HG03097 (cell line): Measurements from ENCODE around the gene INPP5D.

Experiments
- ATAC-seq: cut with Tn5 transposase; IDR thresholded peaks from one replicate; pipeline ENCODE4 v1.9.1; 2021; ENCODE audit not compliant: unreplicated experiment, low FRiP score

Gene INPP5D

DNA sequence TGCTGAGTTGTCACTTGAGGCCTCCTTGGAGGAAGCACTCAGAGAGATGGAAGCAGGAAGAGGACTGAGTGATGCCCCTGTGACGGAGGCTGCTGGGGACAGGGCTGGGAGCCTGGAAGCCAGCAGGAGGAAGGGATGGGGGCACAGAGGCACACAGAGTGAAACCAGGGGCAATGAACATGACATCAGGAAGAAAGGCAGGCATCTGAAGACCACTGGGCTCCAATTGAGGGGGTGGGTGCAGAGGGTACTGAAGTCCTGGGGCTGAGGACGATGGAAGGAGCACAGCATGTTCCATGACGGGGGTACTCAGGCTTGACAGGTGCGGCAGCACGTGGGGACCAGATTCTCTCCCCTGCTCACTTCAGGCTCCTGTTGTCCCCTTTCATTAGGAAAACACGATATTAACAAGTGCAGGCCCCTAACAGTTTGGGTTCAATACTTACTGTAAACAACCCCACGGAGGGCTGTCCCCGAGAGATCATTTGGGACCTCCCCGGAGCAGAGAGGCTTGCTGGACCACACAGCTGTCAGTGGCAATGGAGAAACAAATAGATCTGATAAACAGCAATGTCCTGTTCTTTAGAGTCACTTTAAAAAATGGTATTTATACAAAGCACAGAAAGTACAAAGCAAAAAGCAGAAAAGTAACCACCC, 8.7 kb downstream of the INPP5D start:
- ATAC-seq = no peak

DNA sequence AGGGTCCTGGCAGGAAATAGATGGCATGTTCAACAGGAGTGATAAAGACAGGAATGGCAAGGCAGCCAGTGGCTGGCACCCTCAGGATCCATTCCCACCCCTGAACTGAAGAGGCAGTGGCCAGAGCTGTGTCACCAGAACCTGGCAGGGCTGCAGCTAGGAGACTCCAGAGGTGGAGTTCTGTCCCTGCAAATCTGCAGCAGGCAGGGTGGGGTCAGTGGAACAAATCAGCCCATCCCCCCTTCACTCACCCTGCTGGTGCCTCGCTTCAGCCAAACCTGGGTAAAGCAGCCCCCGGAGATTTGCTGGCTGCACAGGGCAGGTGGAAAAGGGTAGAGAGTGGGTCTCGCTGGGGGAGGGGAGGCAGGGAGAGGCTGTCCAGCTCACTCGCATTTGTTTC, 12.7 kb downstream of the INPP5D start:
- no peak for ATAC-seq

DNA sequence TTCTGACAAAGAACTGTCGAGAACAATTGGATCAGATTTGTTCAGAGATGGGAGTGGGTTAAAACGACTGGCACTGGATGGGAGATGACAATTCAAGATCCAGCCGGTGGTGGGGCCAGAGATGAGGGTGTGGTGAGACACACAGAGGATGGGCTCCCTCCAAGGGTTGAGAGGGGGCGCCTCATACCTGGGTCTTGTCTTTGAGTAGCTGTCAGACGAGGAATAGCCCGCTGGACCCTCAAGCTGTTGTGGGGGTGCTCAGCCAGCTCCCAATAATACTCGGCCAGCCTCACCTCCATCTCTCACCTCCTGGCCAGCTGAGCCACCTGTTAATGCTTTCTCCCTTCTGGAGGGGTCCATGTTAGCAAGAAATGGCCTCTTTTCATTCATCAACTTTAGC, 14.0 kb downstream of the INPP5D start:
- ATAC-seq = no peak

DNA sequence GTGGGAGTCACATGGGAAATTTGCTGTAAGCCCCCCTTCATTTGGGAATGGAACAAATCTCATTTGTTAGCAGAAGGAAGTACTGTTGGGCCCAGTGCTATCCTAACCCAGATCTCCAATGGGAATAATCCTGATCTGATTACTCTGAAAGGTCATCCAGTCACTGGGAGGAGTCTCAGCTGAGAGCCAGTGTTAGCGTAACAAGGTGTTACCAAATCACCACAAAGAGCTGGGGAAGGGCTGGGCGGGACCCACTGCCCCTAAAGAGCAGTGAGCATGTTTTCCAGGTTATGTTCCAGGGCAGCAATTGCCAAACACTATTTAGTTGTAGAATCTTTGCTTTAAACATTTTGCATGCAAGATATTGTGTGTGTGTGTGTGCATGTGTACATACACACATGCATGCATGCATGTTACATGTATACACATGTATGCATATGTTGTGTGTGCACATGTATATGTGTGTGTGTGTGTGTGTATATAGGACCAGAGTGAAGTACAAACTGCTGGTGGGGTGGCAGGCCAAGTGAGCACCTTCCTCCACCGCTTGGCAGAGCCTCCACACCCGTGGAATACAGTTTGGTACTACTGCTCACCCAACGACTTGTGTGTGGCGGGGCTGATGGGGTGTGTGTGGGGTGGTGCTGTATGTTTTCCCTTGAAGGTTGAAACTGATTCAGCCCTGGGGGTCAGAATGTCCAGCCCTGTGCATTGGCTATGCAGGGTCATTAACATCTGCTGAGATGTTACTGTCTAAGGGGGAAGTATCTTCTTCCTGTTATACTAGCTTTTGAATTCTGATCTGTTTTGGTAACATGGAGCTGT, 15.2 kb downstream of the INPP5D start:
- no peak for ATAC-seq

- peak; percentile 51 for ATAC-seq
Observed at GRCh38 chr2:233075966-233076339, 15.8 kb downstream of the INPP5D start.

DNA sequence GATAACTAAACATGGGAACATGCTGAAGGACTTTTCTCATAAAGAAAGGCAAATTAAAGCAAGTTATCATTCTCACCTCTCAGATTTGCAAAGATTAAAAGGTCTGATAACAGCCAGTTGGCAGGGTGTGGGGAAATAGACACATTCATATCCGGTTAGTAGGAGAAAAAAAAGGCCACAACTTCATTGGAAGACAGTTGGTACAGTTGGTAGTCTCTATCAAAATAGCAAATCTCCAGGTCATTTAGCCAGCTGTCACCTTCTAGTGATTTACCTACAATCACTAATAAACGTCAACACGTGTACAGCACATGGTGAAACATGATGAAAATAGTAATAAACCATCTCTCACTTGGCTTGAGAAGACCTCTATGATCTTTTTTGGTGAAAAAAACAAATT, 16.6 kb downstream of the INPP5D start:
- ATAC-seq = no peak

- ATAC-seq = peak; percentile 29
Observed at GRCh38 chr2:233079473-233079877, 19.3 kb downstream of the INPP5D start.

GRCh38 chr2:233079953-233080835, 20.1 kb downstream of the INPP5D start:
- ATAC-seq = no peak

DNA sequence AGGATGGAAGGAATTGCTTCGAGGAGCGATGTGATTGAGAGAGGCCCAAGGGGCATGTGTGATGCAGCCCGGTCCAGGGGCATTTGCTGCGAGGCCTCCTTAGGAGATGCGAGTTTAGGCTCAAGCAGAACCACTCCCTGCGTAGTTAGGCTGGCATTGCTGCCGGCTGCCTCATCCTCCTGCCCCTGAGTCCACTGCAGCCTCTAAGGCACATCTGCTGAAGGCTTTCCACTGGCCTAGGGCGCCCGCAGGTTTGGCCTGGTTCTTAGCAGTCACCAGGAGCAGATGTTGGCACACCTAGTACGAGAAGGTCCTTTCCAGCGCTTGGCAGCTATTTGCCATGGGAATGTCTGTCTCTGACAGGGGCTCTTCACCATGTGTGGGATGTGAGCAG, 20.7 kb downstream of the INPP5D start:
- no peak for ATAC-seq

- no peak for ATAC-seq
Observed at GRCh38 chr2:233081232-233081730, 21.1 kb downstream of the INPP5D start.

GRCh38 chr2:233081731-233082221, 21.6 kb downstream of the INPP5D start:
- ATAC-seq = no peak

- ATAC-seq = peak; percentile 31
Observed at GRCh38 chr2:233082222-233082930, 22.2 kb downstream of the INPP5D start.

DNA sequence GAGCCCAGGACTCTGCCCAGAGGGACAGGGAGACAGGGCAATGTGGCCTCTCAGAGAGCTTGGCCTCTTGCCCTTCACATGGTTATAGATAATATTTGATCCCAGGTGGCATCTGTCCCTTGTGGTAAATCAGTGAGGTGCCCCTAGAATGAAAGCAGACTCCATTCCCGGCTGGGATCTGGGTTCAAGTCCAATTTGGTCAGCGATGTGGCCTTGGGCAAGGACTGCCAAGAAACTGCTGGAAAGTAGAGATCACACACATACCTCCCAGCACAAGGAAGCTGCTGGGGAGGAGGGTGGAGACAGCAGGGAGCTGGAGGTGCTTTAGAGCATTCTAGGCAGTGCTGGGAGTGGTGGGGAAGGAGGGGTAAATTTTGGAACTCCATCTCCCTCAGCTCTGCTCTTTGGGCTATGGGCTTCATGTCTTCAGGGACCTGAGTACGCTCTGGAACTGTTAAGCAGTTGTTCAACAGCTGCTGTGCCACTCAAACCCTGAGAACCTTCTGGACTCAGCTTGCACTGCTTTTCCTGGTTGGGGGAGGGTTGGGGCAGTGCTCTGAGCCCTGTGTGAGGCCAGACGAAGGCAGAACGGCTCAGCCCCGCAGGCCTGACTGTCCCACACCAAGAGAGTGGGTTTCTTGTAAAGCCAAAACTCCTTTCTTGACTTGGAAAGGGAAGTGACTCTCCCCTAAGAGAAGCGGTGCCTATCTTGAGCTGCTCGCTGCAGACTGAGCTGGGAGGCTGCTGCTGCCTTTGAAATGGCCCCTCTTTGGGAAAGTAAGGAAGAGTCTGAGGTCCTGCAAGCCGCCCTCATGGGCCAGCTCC, 23.0 kb downstream of the INPP5D start:
- no peak for ATAC-seq

DNA sequence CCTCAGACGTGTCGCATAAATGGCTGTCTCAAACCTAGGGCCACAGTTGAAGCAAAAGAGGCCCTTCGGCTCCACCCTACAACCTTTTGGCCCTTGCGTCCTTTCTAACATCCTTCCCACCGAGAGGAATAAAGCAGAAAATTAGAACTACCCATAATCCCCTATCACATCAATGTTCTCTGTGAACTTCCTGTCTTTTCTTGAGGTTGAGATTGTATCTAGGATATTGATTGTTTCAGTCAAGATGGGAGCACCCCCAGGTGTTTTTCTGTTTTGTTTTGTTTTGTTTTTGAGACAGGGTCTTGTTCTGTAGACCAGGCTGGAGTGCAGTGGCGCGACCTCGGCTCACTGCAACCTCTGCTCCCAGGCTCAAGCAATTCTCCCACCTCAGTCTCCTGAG, 23.6 kb downstream of the INPP5D start:
- no peak for ATAC-seq

DNA sequence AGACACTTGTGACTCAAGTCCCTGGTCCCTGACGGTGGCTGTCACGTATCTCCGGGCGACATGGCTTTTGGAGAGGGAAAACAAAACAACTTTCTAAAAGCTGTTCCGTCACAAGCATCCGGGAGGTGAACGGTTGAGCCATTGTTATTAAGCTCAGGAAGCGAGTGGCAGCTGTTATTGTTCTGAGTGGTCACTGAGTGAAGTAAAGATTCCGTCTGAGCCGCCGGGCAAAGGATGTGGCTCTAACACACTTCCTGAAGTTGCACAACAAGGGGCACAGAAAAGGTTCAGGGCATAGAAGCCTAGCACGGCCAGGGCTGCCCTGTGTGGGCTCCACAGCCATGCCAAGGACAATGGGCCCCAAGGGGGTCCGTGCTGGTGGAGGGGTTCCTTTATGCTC, 24.3 kb downstream of the INPP5D start:
- peak; percentile 26 for ATAC-seq

GRCh38 chr2:233085037-233085838, 25.1 kb downstream of the INPP5D start:
- ATAC-seq = no peak

GRCh38 chr2:233085839-233086150, 25.7 kb downstream of the INPP5D start:
- no peak for ATAC-seq

GRCh38 chr2:233087713-233088112, 27.6 kb downstream of the INPP5D start:
- ATAC-seq = no peak

DNA sequence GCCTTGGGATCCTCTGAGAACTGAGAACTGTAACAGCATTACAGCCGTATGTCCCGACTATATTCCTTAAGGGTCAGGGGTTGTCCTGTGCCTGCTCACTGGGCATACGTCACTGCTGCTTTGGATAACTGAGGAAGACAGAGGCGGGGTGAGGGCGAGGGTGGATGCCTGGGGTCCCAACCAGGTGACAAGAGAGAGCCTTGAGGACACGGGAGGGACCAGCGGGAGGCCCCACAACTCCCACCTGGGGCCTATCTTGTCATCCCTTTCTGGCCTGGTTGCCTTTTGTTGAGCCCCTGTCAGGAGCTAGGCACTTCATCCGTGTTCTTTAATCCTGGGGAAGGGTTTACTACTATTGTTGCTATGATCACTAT, 28.8 kb downstream of the INPP5D start:
- ATAC-seq = no peak
